ENCODE results near the gene GNL1.

The GNL1 gene

GRCh38 chr6:30494291-30494861 lies 61.9 kb downstream of the GNL1 start:
- peak in 2 of 6 experiments; percentile 44 to 52 for DNase-seq

- peak in 3 of 6 experiments; percentile 17 to 57 (median 53) for DNase-seq
These were observed 62.5 kb downstream of the GNL1 start for GRCh38 chr6:30493643-30494250.

GRCh38 chr6:30491991-30492952 lies 64.0 kb downstream of the GNL1 start:
- DNase-seq = peak in 2 of 6 experiments; percentile 27 to 45
